Retina (tissue), 1 donor: ENCODE results near the gene TMEM190.
A peak's percentile ranks its signal among the peaks of the same experiment; 100 is the strongest.
"Not testable (repeated sequence)": the region's sequence is repeated elsewhere in the genome, so short reads cannot be mapped to it uniquely, and the experiment has no call there.

Experiments used
- DNase-seq: peaks from one replicate; pipeline ENCODE4 v3.0.0-alpha.2; 2016

The TMEM190 gene

GRCh38 chr19:55391702-55392615, 15.3 kb downstream of the TMEM190 start:
- no peak for DNase-seq

GRCh38 chr19:55392820-55393761, 16.5 kb downstream of the TMEM190 start:
- no peak for DNase-seq

GRCh38 chr19:55398200-55398925, 21.7 kb downstream of the TMEM190 start:
- DNase-seq, result no peak

GRCh38 chr19:55400281-55401087, 23.9 kb downstream of the TMEM190 start:
- DNase-seq, result no peak

- DNase-seq, result not testable (repeated sequence)
These were observed 24.8 kb downstream of the TMEM190 start for GRCh38 chr19:55401390-55401789.

GRCh38 chr19:55402509-55402908, 25.9 kb downstream of the TMEM190 start:
- no peak for DNase-seq

GRCh38 chr19:55405638-55406037, 29.0 kb downstream of the TMEM190 start:
- DNase-seq, result no peak

GRCh38 chr19:55406091-55406825, 29.6 kb downstream of the TMEM190 start:
- no peak for DNase-seq

GRCh38 chr19:55406826-55407549, 30.4 kb downstream of the TMEM190 start:
- peak; percentile 47 for DNase-seq

GRCh38 chr19:55407550-55407799, 30.8 kb downstream of the TMEM190 start, which contains the start of gene UBE2S:
Gene UBE2S, minus strand, starts transcription at chr19:55407788. Its CDS starts 199 bp downstream, at chr19:55407589.
- not testable (repeated sequence) for DNase-seq

- peak; percentile 98 for DNase-seq
These were observed 31.3 kb downstream of the TMEM190 start for GRCh38 chr19:55407800-55408532.

GRCh38 chr19:55408533-55408872, 31.9 kb downstream of the TMEM190 start:
- DNase-seq, result no peak

- DNase-seq, result not testable (repeated sequence)
These were observed 32.6 kb downstream of the TMEM190 start for GRCh38 chr19:55409179-55409578.

GRCh38 chr19:55410168-55410567, 33.5 kb downstream of the TMEM190 start:
- DNase-seq, result no peak

- peak; percentile 81 for DNase-seq
These were observed 41.6 kb downstream of the TMEM190 start for GRCh38 chr19:55418185-55418584.

- no peak for DNase-seq
These were observed 42.5 kb downstream of the TMEM190 start for GRCh38 chr19:55419103-55419502.

GRCh38 chr19:55419624-55420236, 43.1 kb downstream of the TMEM190 start:
- DNase-seq, result no peak

GRCh38 chr19:55421281-55421680, 44.7 kb downstream of the TMEM190 start:
- DNase-seq, result not testable (repeated sequence)

GRCh38 chr19:55423225-55424005, 46.8 kb downstream of the TMEM190 start:
- no peak for DNase-seq
